Esophagus muscularis mucosa (tissue), 4 donors: ENCODE measurements around the gene ZNF582. TPM values are rescaled to one million over a fixed set of nuclear protein-coding genes. Genes with fewer than 3 reads are reported as not detected.
"Not testable (repeated sequence)": the region's sequence is repeated elsewhere in the genome, so short reads cannot be mapped to it uniquely, and the experiment has no call there.

Experiments used
- DNase-seq: peaks from one replicate; pipeline ENCODE4 v3.0.0-alpha.2; 2017; ENCODE audit errors: extremely low spot score
- H3K27ac ChIP-seq, 4 donors: fragments of 200-600 bp; sonication (generic); replicated peaks in 1 of 4; 1 replicate in 3 of 4; 2 replicates in 1 of 4; pipeline ENCODE4 v1.5.1; 2016 to 2019; ENCODE audit warnings: mild to moderate bottlenecking in 1 of 4
- H3K27me3 ChIP-seq, 4 donors: fragments of 200-600 bp; sonication (generic); one replicate each; pipeline versions ENCODE4 v1.5.1 to v1.6.0; 2016 to 2019
- H3K36me3 ChIP-seq, 4 donors: fragments of 200-600 bp; sonication (generic); one replicate each; pipeline ENCODE4 v1.5.1; 2016 to 2019
- H3K4me1 ChIP-seq, 4 donors: fragments of 200-600 bp; sonication (generic); one replicate each; pipeline ENCODE4 v1.5.1; 2016 to 2019
- H3K4me3 ChIP-seq, 4 donors: fragments of 200-600 bp; sonication (generic); 1 replicate in 2 of 4; 2 replicates in 2 of 4; pipeline ENCODE4 v1.5.1; 2016 to 2019; ENCODE audit warnings: mild to moderate bottlenecking in 4 of 4, moderate library complexity in 1 of 4
- H3K9me3 ChIP-seq, 4 donors: fragments of 200-600 bp; sonication (generic); 1 replicate in 3 of 4; 2 replicates in 1 of 4; pipeline ENCODE4 v1.5.1; 2016 to 2019
- EP300 ChIP-seq: sonication (generic); formaldehyde crosslinking; IDR thresholded peaks from one replicate; pipeline ENCODE4 v1.6.1; 2017; ENCODE audit warnings: antibody characterized with exemption
- POLR2A ChIP-seq: fragments of 450-650 bp; IDR thresholded peaks from one replicate; pipeline ENCODE4 v1.6.1; 2017; ENCODE audit warnings: antibody characterized with exemption, moderate library complexity, mild to moderate bottlenecking, low read depth
- POLR2AphosphoS5 ChIP-seq, 2 donors: sonication (generic); formaldehyde crosslinking; IDR thresholded peaks; one replicate each; pipeline ENCODE4 v1.6.1; 2017; ENCODE audit warnings: antibody characterized with exemption in 2 of 2
- WGBS: methylation state at CpG from one replicate; pipeline ENCODE4 v1.1.5; 2018; 5-methylcytosine and 5-hydroxymethylcytosine counted together
- intact Hi-C: fragments of 100-400 bp; cut with DNase I; formaldehyde crosslinking; loops from one replicate; pipeline ENCODE4 v1.15.1; 2023
- total RNA-seq, 4 donors: library from RNA; depleted of rRNA; stranded (reverse); fragments of >200 nt; gene quantifications; one replicate each; pipeline versions ENCODE4 v1.1.0 to v1.2.1, GENCODE V29; 2016
- TF ChIP-seq, protein P1 (sequence below), 3 experiments: fragments of 200-600 bp in 2 of 3; fragments of 450-650 bp in 1 of 3; sonication (generic) in 2 of 3; IDR thresholded peaks; one replicate each; pipeline ENCODE4 v1.5.1; 2017 to 2019; ENCODE audit warnings: antibody characterized with exemption in 3 of 3, mild to moderate bottlenecking in 2 of 3, moderate library complexity in 1 of 3

ZNF582 gene
- total RNA-seq, 4 donors from 2014 or later, result 4.1 to 5.5 (median 4.8) TPM

DNA sequence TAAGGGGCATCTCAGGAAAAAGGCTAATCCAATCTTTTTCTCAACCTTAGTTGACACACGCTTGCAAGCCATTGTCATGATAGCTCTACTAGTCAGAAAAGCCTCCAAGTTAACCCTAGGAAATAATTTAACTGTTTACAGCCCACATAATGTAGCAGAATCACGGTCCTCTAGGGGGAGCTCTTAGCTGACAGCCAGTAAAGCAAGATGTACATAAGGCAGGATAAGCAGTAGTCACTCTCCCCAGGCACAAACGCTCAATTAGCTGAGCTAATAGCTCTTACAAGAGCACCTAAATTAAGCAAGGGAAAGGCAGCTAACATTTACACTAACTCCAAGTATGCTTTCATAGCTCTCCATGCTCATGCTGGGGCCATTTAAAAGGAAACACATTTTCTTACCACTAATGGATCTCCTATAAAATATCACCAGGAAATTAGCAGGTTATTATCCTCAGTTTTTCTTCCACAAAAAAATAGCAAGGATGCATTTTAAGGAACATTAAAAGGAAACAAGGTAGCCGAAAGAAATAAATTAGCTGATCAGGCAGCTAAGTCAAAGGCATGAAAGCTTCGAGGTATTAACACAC, 45.0 kb downstream of the ZNF582 start:
- WGBS, result 78% methylated on average over 5 of the region's 5 CpGs
- Histone ChIP-seq H3K27me3 (no peaks in the 10 kb centered on the region), H3K4me1 (no peaks in the 10 kb centered on the region), H3K9me3 (no peaks in the 10 kb centered on the region), H3K4me3 (no peak overlapping the region), H3K36me3 (no peaks in the 10 kb centered on the region), H3K27ac (no peak overlapping the region)
- no peak for DNase-seq
- intact Hi-C loops, result no loop called here
- TF ChIP-seq, protein P1, sequence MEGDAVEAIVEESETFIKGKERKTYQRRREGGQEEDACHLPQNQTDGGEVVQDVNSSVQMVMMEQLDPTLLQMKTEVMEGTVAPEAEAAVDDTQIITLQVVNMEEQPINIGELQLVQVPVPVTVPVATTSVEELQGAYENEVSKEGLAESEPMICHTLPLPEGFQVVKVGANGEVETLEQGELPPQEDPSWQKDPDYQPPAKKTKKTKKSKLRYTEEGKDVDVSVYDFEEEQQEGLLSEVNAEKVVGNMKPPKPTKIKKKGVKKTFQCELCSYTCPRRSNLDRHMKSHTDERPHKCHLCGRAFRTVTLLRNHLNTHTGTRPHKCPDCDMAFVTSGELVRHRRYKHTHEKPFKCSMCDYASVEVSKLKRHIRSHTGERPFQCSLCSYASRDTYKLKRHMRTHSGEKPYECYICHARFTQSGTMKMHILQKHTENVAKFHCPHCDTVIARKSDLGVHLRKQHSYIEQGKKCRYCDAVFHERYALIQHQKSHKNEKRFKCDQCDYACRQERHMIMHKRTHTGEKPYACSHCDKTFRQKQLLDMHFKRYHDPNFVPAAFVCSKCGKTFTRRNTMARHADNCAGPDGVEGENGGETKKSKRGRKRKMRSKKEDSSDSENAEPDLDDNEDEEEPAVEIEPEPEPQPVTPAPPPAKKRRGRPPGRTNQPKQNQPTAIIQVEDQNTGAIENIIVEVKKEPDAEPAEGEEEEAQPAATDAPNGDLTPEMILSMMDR (IDR thresholded peaks at IDR 0.05), result no peak

DNA sequence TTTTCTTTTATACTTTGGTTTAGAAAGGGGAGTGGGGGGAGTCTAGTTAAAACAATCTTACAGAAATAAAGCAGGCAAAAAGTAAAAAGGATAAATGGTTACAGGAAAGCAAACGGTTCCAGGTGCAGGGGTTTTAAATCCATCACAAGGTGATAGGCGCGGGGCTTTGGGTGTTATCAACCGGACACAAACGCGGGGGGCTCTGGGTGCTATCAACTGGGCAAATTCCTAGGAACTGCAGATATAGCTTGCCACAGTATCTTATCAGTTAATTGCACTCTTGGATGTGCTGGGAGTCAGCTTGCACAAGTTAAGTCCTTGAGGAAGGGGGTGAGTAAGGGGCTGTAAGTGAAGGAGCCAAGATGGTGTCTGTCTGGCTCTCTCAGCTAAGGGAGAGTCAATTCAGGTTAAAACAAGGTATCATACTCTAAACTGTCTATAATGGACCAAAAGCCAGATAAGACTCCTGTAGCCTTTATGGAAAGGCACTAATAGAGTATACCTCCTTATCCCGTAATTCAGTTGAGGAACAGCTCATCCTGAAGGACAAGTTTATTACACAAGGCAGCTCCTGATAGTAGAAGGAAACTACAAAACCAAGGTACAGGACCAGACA, 46.1 kb downstream of the ZNF582 start:
- Histone ChIP-seq H3K36me3 (no peaks in the 10 kb centered on the region), H3K27ac (no peak overlapping the region), H3K4me1 (no peaks in the 10 kb centered on the region), H3K9me3 (no peaks in the 10 kb centered on the region), H3K27me3 (no peaks in the 10 kb centered on the region), H3K4me3 (no peak overlapping the region)
- intact Hi-C loops, result no loop called here
- no peak for DNase-seq
- TF ChIP-seq, protein P1 (IDR thresholded peaks at IDR 0.05), result no peak
- no peak for TF ChIP-seq POLR2AphosphoS5 (IDR thresholded peaks at IDR 0.05)
- no peak for TF ChIP-seq POLR2A
- no peak for TF ChIP-seq EP300
- WGBS, result 78% methylated on average over 7 of the region's 7 CpGs

DNA sequence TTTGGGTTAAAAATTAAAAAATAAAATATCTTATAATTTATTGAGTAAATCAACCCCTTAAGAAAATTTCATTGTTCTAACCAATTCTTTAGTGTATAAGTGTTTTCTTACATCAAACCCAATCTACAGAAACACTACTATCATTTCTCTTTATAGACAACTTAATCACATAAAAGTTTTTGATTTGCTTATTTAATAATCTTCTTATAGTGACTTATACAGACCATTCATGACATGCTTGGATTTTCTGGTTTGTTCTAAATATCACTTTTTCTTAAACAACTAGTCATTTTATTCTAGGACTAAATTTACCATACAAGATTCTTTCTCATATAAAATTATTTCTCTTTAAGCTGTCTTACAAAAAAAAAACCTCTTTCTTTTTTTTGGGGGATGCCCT, 51.4 kb downstream of the ZNF582 start:
- H3K36me3 ChIP-seq, result no peaks in the 10 kb centered on the region
- no peaks in the 10 kb centered on the region for H3K4me1 ChIP-seq
- H3K27ac ChIP-seq, result no peak overlapping the region
- intact Hi-C loops, result no loop called here
- H3K27me3 ChIP-seq, result no peaks in the 10 kb centered on the region
- no peak for DNase-seq
- TF ChIP-seq, protein P1 (IDR thresholded peaks at IDR 0.05), result no peak
- no peak for TF ChIP-seq POLR2A
- no peak for TF ChIP-seq EP300
- no peak for TF ChIP-seq POLR2AphosphoS5 (IDR thresholded peaks at IDR 0.05)
- H3K9me3 ChIP-seq, result no peaks in the 10 kb centered on the region
- H3K4me3 ChIP-seq, result no peak overlapping the region

DNA sequence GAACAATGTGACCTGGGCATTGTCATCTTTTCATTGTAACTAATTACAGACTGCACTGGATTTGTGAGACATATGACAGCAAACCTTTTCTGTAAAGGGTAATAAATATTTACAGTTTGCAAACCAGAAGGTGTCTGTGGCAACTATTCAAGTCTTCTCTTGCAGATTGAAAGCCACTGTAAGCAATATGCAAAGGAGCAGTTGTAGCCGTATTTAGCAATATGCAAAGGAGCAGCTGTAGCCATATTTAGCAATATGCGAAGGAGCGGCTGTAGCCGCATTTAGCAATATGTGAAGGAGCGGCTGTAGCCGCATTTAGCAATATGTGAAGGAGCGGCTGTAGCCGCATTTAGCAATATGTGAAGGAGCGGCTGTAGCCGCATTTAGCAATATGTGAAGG, 54.3 kb downstream of the ZNF582 start:
- 90% methylated on average over 9 of the region's 10 CpGs for whole genome bisulfite sequencing
- H3K36me3 ChIP-seq, DNase-seq, H3K4me3 ChIP-seq, H3K27me3 ChIP-seq, H3K27ac ChIP-seq, H3K9me3 ChIP-seq, intact Hi-C loops, H3K4me1 ChIP-seq: not testable (repeated sequence)

DNA sequence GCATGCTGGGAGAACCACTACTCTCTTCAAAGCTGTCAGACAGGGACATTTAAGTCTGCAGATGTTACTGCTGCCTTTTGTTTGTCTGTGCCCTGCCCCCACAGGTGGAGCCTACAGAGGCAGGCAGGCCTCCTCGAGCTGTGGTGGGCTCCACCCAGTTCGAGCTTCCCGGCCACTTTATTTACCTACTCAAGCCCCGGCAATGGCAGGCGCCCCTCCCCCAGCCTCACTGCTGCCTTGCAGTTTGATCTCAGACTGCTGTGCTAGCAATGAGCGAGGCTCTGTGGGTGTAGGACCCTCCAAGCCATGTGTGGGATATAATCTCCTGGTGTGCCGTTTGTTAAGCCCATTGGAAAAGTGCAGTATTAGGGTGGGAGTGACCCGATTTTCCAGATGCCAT, 56.3 kb downstream of the ZNF582 start:
- intact Hi-C loops, H3K36me3 ChIP-seq, H3K27me3 ChIP-seq, DNase-seq, H3K4me3 ChIP-seq, H3K27ac ChIP-seq, H3K4me1 ChIP-seq: not testable (repeated sequence)
- peaks cover 0 to 14% (median 9%) of the 10 kb centered on the region in 4 donors for H3K9me3 ChIP-seq
- 89% methylated on average over 6 of the region's 8 CpGs for WGBS

DNA sequence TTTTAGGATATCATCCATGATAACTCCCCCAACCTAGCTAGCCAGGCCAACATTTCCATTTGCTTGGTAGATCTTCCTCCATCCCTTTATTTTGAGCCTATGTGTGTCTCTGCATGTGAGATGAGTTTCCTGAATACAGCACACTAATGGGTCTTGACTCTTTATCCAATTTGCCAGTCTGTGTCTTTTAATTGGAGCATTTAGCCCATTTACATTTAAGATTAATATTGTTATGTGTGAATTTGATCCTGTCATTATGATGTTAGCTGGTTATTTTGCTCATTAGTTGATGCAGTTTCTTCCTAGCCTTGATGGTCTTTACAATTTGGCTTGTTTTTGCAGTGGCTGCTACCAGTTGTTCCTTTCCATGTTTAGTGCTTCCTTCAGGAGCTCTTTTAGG, 58.0 kb downstream of the ZNF582 start:
- intact Hi-C loops, DNase-seq, H3K4me3 ChIP-seq, H3K27me3 ChIP-seq, H3K4me1 ChIP-seq, H3K36me3 ChIP-seq, H3K27ac ChIP-seq: not testable (repeated sequence)
- H3K9me3 ChIP-seq, result peaks cover 0 to 14% (median 9%) of the 10 kb centered on the region in 4 donors
